Measurements from ENCODE around the gene KIAA1755.

DNA sequence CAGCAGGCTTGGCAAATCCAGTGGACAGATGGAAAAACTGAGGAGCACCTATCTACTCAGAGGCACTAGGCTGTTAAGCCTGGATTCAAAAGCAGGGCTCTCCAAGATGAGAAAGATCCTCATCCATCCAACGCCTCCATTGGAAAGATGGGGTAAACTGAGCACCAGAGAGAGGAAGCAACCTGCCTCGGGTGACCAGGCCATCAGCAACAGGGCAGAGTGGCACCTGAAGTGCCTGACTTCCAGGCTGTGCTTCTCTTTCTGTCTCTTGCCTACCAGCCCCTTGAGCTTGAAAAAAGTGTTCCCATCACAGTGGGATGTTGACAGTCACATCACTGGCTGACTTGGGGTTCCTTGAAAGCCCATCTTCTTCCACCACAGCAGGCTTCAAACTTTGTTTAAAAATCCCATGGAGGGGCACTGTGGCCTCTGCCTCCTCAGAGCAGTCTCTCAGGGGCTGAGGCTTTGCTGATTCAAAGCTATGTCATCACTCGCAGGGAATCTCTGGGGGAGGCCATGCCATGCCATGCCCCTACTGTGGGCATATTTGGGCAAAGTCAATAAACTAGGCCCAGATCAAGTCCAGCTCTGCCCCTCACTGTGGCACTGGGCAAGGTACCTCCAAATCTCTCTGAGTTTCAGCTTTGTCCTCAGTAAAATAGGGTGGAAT is 50.7 kb downstream of the KIAA1755 start:
- TF ChIP-seq, protein P1, sequence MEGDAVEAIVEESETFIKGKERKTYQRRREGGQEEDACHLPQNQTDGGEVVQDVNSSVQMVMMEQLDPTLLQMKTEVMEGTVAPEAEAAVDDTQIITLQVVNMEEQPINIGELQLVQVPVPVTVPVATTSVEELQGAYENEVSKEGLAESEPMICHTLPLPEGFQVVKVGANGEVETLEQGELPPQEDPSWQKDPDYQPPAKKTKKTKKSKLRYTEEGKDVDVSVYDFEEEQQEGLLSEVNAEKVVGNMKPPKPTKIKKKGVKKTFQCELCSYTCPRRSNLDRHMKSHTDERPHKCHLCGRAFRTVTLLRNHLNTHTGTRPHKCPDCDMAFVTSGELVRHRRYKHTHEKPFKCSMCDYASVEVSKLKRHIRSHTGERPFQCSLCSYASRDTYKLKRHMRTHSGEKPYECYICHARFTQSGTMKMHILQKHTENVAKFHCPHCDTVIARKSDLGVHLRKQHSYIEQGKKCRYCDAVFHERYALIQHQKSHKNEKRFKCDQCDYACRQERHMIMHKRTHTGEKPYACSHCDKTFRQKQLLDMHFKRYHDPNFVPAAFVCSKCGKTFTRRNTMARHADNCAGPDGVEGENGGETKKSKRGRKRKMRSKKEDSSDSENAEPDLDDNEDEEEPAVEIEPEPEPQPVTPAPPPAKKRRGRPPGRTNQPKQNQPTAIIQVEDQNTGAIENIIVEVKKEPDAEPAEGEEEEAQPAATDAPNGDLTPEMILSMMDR (IDR thresholded peaks at IDR 0.05; ENCODE audit: insufficient read depth, low read depth, low read length) = no peak
- TF ChIP-seq EZH2 (IDR thresholded peaks at IDR 0.05; ENCODE audit: insufficient read depth, low read length) = no peak

All from astrocyte (in vitro differentiated cells and primary cell).